Raji (cell line): ENCODE measurements around the gene CPNE9.

Experiments used
- POLR2A ChIP-seq: IDR thresholded peaks from 2 replicates; pipeline ENCODE4 v1.6.1; 2011; ENCODE audit warnings: low read depth, low read length, control low read depth; ENCODE audit not compliant: insufficient read depth

CPNE9 gene

DNA sequence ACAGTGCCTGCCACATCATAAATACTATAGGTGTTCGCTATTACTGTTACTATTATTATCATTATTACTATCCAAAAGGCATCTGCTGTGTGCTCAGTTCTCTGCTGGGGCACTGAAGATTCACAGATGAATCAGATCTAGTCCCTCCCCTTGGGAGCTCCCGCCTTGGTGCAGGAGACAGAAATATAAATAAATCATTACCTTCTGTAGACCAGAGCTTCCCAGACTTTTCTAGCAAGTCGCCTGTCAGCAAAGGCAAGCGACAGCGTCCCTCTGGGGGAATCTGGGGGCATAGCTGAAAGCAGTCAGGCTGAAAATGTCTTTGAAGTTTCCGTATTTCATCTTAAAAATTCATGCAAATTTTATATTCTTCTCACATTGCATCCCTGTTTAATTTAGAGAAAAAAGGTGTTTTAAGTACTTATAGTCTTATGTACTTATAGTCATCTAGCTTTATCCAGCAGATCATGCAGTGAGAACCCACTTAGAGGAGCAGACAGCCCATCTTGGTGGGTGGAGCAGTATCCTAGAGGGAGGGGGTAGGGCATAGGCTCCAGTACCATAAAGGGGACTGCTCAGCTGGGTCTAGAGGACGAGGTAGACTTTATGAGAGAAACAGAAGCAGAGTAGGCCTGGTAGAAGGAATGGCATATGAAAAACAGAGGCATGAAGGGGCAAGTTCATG lies 17.5 kb downstream of the CPNE9 start:
- TF ChIP-seq POLR2A = no peak

DNA sequence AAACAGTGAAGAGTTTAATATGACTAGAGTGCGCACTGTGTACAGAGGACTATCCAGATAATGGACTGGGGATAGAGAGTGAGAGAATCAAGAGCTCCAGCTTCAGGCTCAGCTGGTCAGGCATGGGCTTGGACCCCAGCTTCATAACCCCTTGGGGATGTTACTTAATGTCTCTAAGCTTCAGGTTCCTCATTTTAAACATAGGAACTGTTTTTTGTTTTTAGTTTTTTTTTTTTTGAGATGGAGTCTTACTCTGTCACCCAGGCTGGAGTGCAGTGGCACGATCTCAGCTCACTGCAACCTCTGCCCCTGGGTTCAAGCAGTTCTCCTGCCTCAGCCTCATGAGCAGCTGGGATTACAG lies 18.0 kb downstream of the CPNE9 start:
- TF ChIP-seq POLR2A = no peak

DNA sequence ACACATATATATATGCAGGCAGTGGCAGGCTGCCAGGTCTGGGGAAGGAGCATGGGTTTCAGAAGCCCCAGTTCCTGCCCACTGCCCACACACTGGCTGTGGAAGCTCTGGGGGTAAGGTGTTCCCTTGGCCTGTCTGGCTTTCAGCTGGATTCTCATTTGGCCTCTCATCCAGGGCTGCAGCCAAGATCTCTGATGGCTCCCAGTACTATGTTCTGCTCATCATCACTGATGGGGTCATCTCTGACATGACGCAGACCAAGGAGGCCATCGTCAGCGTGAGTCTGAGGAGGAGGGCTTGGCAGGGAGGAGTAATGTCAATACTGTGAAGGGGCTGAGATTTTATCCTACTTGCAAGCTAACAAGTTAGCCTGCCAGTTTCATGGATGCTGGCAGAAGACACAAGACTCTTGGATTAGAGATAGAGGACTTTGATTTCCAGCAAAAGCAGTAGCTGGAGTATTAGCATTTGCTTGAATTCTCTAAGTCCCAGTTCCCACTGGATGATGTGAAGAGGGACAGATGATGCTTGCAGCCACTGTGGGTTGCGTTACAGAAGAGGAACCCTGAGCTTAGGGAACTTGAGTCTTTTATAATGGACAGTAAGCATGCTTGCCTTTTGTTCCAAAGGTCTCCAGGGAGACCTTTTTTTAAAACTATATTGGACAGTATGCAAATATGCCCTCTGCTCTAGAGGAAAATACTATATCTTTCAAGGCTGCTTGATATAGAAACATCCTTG lies 22.3 kb downstream of the CPNE9 start:
- no peak for TF ChIP-seq POLR2A

DNA sequence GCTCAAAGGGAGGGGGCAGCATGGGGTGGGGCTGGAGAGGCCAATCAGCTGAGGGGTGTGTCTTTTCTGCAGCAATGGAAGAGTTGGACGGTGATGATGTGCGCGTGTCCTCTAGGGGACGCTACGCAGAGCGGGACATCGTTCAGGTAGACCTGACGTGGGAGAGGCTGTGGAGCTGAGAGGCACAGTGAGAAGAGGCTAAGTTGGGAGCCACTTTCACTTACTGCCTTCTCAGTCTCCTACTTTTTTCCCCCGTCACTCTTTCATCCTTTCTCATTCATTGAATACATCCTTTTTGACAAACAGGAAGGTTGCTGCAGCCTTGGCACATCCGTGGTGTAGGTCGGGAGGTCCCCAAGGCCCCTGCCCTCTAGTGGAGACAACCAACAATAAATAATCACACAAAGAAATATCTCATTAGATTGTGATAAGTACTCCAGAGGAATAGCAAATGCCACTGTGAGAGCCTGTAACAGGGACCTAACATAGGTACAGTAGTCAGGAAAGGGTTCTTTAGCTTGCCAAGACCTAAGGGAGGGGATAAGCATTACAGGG lies 23.5 kb downstream of the CPNE9 start:
- TF ChIP-seq POLR2A = no peak

DNA sequence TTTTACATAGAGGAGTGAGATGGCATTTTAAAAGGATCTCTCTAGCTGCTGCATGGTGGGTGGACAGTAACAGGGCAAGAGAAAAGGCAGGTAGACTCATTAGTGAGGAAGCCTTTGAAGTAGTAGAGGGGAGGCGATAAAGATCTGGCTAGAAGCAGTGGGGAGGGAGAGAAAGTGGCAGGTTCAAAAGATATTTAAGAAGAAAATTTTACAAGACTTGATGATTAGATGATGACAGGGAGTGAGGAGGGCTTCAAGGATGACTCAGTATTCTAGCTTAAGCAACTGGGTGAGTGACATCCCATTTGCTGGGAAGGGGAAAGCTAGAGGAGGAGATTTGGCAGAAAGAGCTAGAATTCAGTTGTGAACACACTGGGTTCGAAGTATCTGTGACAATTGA lies 24.1 kb downstream of the CPNE9 start:
- TF ChIP-seq POLR2A = no peak

DNA sequence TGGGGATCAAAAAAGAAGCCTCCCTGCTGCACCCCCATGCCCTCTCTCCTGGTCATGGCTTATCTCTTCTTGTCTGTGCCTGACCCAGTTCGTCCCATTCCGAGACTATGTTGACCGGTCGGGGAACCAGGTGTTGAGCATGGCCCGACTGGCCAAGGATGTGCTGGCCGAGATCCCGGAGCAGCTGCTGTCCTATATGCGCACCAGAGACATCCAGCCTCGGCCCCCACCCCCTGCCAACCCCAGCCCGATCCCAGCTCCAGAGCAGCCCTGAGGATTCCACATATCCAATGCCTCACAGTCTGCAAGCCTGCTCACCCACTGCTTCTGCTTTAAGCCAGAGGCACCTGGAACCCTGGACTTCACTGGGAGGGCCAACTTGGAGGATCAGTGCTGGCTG lies 25.8 kb downstream of the CPNE9 start:
- no peak for TF ChIP-seq POLR2A

DNA sequence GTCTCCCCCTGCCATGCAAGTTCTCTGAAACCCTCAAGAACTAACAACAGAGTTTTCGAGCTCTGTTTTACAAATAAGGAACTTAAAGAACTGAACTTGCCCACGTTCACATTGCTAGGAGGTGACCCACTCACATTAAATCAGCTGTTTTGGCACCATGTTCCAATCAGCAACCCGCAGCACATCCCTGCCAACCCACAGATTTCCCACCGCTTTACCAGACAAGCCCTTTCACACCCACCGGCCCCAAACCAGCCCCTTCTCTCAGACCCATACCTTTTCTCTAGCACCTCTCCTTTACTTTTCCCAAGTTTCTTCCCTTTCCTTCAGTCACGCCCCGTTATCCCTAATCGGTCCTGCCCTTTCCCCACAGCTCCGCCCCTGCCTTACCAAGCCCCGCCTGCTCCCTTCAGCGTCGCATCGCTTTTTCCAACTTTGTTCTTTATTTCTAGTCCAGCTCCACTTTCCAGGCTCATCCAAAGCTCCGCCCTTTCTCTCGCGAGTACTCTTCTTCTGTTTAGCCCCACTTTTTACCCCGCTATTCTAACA lies 27.1 kb downstream of the CPNE9 start:
- TF ChIP-seq POLR2A = no peak

DNA sequence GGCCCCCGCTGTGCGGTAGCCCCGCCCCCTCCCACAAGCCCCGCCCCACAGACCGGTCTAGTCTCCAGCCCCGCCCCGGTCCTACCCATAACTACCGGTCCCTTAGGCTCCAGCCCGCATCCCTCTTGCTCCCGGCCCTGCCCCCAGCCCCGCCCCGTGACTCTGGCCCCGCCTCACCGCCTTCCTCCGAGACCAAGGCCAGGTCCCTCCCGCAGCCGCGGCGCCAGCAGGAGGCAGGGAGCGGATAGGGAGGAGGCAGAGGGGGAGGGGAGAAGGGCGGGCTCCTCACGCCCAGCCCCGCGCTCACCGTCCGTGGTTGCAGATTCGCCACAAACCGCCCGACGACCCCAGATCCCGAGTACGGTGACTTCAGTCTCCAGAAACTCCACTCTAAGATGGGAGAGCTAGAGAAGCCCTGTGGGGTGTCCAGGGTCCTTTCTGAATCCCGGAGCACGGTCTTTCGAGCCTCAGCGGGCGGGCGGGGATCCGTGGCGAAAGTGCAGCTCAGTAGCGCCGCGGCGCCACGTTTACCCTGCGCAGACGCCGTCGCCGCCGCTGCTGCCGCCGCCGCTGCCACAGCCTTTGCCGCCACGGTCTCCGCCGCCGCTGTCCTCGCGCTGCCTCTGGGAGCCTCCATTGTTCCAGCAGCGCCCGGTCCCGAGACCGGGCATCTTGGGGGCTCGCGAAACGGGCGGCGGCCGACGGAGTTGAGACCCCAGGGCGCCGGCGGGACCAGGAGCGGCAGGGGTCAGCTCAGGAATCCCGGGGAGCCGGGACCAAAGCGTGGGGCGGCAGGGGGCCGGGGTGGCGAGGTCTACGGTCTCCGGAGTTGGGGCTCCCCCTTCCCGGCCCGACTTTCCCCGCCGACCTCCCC lies 27.8 kb downstream of the CPNE9 start, which contains the start of gene BRPF1:
TSS of gene BRPF1 (plus strand) at position 530 of the 874 bp plus-strand sequence. CDS start 2,406 bp downstream, outside the sequence.
- peak; percentile 61 for TF ChIP-seq POLR2A

DNA sequence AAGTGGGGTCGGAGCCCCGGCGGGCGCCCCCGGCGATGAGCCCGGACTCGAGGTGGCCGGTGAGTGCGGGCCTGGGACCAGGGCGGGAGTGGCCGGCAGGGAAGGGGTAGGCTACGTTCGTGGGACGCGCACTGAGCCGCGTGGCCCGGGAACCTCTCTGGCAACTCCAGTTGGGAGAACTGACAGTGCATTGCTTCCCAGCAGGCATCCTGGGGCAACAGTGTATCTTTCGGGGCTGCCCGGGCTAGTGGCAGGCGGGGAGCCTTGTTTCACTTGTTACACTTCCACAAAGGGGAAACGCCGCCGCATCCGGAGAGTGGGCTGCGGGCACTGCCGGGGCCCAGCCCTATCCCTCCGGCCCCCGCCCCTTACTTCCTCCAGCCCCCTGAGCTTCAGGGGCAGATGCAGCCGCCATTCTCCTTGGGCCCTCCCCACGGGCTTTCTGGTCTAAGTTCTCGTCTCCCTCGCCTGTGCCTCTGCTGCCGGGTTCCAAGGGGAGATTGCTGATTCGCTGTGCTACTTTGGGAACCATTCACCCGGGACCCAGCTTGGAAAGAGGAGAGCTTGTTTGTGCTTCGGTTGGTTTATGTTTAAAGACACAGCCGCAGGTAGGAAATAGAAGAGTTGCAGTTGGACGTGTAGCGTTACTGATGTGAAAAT lies 28.6 kb downstream of the CPNE9 start:
- TF ChIP-seq POLR2A = no peak; the same call in 1 of the 2 replicates

DNA sequence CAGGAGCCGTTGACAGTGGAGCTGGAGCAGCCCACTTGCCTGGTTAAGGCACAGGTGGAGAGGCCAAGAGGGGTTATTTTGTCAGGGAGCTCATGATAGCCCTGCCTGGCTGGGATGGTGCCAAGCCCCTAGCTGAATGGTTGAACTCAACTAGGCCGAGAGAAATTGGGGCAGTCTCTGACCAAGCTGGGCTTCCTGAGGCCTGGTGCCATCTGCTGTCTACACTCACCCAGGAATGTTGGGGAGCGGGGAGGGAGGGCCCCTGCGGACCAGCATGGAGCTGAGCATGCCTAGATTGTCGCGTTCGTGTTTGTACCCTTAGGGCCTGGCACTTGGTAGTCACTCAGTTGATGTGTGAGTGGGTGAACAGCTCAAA lies 29.1 kb downstream of the CPNE9 start:
- no peak for TF ChIP-seq POLR2A

DNA sequence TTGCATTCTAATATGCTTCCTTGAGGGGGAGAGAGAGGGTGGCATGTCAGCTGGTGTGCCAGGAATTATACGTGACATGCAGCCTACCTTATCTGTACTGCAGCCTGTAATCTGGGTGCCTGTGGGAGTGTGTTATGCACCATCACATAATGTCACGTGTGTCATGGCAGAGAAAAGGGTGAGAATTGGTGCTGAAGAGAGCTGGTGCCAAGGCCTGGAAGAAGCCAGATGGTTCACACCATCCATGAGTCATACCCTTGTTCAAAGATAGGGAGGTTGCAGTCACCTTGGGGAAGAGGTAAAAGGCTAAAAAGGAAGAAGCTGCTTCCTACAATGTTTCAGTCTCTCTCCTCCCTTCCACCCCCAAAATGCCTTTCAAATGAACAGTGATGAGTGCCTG lies 33.2 kb downstream of the CPNE9 start:
- no peak for TF ChIP-seq POLR2A

DNA sequence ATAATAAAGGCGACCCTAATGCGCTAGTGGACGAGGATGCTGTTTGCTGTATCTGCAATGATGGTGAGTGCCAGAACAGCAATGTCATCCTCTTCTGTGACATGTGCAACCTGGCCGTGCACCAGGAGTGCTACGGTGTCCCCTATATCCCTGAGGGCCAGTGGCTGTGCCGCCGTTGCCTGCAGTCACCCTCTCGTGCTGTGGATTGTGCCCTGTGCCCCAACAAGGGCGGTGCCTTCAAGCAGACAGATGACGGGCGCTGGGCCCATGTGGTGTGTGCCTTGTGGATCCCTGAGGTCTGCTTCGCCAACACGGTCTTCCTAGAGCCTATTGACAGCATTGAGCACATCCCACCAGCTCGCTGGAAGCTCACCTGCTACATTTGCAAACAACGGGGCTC lies 35.5 kb downstream of the CPNE9 start:
- TF ChIP-seq POLR2A = no peak

DNA sequence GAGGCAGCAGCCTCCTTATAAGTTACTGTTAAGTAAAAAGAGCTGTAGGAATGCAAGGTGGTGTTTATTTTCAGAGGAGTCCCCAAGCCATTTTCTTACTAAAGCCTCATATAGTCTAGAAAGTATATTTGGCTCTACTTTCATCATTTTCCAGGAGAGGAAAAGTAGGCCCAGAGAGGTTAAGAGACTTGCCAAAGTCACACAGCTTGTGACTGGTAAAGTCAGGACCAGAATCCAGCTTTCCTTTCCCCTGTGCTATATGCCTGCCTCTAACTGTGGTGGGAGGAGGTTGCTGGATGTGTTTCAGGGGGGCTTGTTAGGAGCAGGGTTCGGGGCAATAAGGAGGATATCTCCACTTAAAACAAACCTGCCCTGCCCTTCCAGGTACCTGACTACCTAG lies 38.9 kb downstream of the CPNE9 start:
- TF ChIP-seq POLR2A = no peak

DNA sequence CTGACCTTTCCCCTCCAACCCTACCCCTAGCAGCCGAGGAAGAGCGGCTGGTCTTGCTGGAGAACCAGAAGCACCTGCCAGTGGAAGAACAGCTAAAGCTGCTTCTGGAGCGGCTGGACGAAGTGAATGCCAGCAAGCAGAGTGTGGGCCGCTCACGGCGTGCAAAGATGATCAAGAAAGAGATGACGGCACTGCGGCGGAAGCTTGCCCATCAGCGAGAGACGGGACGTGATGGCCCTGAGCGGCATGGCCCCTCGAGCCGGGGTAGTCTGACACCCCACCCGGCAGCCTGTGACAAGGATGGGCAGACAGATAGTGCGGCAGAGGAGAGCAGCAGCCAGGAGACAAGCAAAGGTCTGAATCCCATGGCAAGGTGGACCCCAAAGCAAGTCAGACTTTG lies 39.9 kb downstream of the CPNE9 start:
- TF ChIP-seq POLR2A = no peak

DNA sequence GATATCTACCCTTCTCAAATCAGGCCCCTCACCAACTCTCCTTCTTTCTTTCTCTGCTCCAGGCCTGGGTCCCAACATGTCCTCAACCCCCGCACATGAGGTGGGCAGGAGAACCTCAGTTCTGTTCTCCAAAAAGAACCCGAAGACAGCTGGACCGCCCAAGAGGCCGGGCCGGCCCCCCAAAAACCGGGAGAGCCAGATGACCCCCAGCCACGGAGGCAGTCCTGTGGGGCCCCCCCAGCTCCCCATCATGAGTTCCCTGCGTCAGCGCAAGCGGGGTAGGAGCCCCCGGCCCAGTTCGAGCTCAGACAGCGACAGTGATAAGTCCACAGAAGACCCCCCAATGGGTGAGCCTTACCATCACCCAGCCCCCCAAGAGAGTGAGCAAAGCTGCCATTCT lies 40.5 kb downstream of the CPNE9 start:
- no peak for TF ChIP-seq POLR2A
